NB4 (cell line): Measurements from ENCODE around the gene NEUROG1.

Experiments used
- POLR2A ChIP-seq: IDR thresholded peaks from 2 replicates; pipeline ENCODE4 v1.6.1; 2011; ENCODE audit warnings: mild to moderate bottlenecking; ENCODE audit not compliant: insufficient read length; ENCODE audit errors: extremely low read depth
- TF ChIP-seq, protein P1 (sequence below): IDR thresholded peaks from one replicate; pipeline ENCODE4 v1.5.1; 2012; ENCODE audit warnings: low read depth, low read length

DNA sequence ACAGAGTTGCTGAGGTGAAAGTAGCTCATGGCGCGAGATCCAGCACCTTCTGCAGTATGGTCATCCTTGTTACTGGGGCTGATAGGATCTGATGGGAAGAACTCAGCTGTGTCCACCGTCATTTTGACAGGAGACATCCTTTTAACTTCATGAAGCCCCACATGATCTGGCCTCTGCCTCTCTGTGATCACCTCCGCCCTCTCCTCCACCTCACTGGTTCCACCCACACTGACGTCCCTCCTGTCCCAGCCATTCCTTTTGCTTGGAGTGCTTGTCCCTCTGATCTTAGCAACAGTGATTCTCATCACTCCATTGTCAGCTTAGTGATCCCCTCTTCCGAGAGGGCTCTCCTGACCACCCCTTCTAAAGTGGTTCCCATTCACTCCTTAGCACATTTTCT is 25.8 kb downstream of the NEUROG1 start:
- TF ChIP-seq POLR2A = no peak
- TF ChIP-seq, protein P1, sequence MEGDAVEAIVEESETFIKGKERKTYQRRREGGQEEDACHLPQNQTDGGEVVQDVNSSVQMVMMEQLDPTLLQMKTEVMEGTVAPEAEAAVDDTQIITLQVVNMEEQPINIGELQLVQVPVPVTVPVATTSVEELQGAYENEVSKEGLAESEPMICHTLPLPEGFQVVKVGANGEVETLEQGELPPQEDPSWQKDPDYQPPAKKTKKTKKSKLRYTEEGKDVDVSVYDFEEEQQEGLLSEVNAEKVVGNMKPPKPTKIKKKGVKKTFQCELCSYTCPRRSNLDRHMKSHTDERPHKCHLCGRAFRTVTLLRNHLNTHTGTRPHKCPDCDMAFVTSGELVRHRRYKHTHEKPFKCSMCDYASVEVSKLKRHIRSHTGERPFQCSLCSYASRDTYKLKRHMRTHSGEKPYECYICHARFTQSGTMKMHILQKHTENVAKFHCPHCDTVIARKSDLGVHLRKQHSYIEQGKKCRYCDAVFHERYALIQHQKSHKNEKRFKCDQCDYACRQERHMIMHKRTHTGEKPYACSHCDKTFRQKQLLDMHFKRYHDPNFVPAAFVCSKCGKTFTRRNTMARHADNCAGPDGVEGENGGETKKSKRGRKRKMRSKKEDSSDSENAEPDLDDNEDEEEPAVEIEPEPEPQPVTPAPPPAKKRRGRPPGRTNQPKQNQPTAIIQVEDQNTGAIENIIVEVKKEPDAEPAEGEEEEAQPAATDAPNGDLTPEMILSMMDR = no peak
